Measurements from ENCODE around the gene CFAP45. TPM values are rescaled to one million over a fixed set of nuclear protein-coding genes. Genes with fewer than 3 reads are reported as not detected.

The CFAP45 gene
- 0.74 and 1.0 TPM in 2 replicates for total RNA-seq
- long read RNA-seq, partial matches to known transcripts = 0 of 2 reads
- long read RNA-seq, other reads (novel, unspliced or antisense) = 1 of 2 reads

DNA sequence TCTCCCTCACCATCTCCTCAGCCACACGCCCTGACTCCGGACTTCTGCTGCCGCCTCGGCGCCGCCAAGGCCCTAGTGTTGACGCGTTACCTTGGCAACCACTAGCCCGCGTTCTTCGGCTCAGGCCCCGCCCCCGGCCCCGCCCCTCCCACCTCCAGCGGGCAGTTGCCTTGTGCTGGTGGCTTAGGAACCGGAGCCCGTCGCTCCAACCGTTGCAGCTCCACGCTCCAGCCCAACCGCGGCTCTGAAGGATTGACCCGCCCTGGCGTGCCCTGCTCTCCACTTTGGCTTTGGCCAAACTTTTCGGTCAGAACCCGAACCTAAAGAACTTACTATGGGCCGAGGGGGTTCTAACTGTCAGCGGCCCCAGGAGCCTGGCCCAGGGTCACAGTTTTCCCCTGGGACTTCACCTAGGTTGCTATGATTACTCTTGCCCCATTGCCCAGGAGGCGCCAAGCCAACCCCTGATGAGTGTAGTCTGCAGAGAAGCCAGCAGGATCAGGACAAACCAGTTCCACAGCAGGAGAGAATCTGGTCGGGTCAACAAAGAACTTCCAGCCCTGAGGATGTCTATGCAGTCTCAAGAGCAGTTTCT is at the start of gene CFAP45:
Gene CFAP45, minus strand, starts transcription at position 80 of the 595 bp plus-strand sequence. Its CDS starts 67 bp downstream, at position 13.
- H3K9me3 Mint-ChIP-seq (ENCODE audit: low read depth) = peaks cover 7% of the 10 kb centered on the region
- peak within 1 kb of the TSS; percentile 82 for H3K27ac Mint-ChIP-seq
- TF ChIP-seq CTCF (IDR thresholded peaks at IDR 0.05; ENCODE audit: unreplicated experiment) = no peak
- H3K4me3 Mint-ChIP-seq (ENCODE audit: low read depth) = peak within 1 kb of the TSS; percentile 45
- no peaks in the 10 kb centered on the region for H3K36me3 Mint-ChIP-seq (ENCODE audit: insufficient read depth)
- peak; percentile 68 for DNase-seq (ENCODE audit: low spot score, unreplicated experiment)
- peaks cover 21% of the 10 kb centered on the region for H3K4me1 Mint-ChIP-seq (ENCODE audit: low read depth)
- peaks cover 14% of the 10 kb centered on the region for H3K27me3 Mint-ChIP-seq

GRCh38 chr1:159949123-159949522 is 49.2 kb upstream of the CFAP45 start:
- H3K27me3 Mint-ChIP-seq = peaks cover 41% of the 10 kb centered on the region
- peak overlapping the region; percentile 67 for H3K27ac Mint-ChIP-seq
- no peak for DNase-seq (ENCODE audit: low spot score, unreplicated experiment)
- peaks cover 19% of the 10 kb centered on the region for H3K4me1 Mint-ChIP-seq (ENCODE audit: low read depth)
- TF ChIP-seq CTCF (IDR thresholded peaks at IDR 0.05; ENCODE audit: unreplicated experiment) = no peak
- H3K4me3 Mint-ChIP-seq (ENCODE audit: low read depth) = no peak overlapping the region
- no peaks in the 10 kb centered on the region for H3K36me3 Mint-ChIP-seq (ENCODE audit: insufficient read depth)
- H3K9me3 Mint-ChIP-seq (ENCODE audit: low read depth) = no peaks in the 10 kb centered on the region

- Mint-ChIP-seq H3K4me3 (ENCODE audit: low read depth) (no peak overlapping the region), H3K27me3 (peaks cover 35% of the 10 kb centered on the region), H3K27ac (no peak overlapping the region), H3K36me3 (ENCODE audit: insufficient read depth) (no peaks in the 10 kb centered on the region), H3K9me3 (ENCODE audit: low read depth) (no peaks in the 10 kb centered on the region), H3K4me1 (ENCODE audit: low read depth) (peaks cover 25% of the 10 kb centered on the region)
- no peak for DNase-seq (ENCODE audit: low spot score, unreplicated experiment)
- no peak for TF ChIP-seq CTCF (IDR thresholded peaks at IDR 0.05; ENCODE audit: unreplicated experiment)
These were observed 48.0 kb upstream of the CFAP45 start for GRCh38 chr1:159947942-159948341.

- Mint-ChIP-seq H3K9me3 (ENCODE audit: low read depth) (no peaks in the 10 kb centered on the region), H3K27me3 (peaks cover 24% of the 10 kb centered on the region), H3K4me1 (ENCODE audit: low read depth) (peaks cover 35% of the 10 kb centered on the region), H3K36me3 (ENCODE audit: insufficient read depth) (peaks cover 2% of the 10 kb centered on the region), H3K27ac (no peak overlapping the region), H3K4me3 (ENCODE audit: low read depth) (peak overlapping the region; percentile 90)
- no peak for DNase-seq (ENCODE audit: low spot score, unreplicated experiment)
- no peak for TF ChIP-seq CTCF (IDR thresholded peaks at IDR 0.05; ENCODE audit: unreplicated experiment)
These were observed 46.5 kb upstream of the CFAP45 start for GRCh38 chr1:159946242-159947187.

DNA sequence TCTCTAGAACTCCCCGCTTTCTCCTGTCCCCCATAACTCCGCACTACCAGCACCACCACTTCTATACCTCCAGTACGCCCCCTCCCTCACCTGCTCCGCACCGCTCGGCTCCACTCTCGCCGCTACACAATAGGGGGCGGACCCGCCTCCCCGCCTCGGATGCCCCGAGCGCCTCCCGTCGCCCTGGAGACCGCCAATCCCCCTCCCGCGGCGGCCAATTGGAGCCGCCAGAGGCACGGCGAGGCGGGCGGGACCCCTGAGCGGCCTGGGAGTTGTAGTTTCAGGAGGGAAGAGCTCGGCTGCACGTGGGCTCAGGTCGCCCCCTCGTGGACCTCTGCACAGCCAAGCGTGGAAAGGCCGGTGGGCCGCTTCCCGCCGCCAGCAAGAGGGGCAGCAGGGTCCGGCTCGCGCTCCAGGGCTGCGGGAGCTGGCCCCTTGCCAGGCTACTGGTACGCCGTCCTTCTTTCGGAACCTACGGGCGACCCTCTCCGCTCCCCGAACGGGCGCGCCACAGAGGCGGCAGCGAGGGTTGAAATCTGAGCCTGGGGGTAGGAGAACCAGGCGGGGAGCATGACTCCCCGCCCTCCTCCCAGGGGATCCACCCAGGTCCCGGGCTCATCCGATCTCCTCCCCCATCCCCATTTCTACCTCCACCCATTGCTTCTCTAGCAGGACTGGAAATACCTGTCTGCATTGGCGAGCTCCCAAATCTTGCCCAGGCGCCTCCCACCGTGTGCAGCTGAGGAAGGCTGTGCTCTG is 45.7 kb upstream of the CFAP45 start, which contains the start of gene IGSF9:
Gene IGSF9, minus strand, starts transcription at position 131 of the 759 bp plus-strand sequence. CDS start 2,159 bp downstream, outside the sequence.
- TF ChIP-seq CTCF (IDR thresholded peaks at IDR 0.05; ENCODE audit: unreplicated experiment) = peak; percentile 72
- peaks cover 40% of the 10 kb centered on the region for H3K4me1 Mint-ChIP-seq (ENCODE audit: low read depth)
- peaks cover 2% of the 10 kb centered on the region for H3K36me3 Mint-ChIP-seq (ENCODE audit: insufficient read depth)
- H3K9me3 Mint-ChIP-seq (ENCODE audit: low read depth) = no peaks in the 10 kb centered on the region
- peak; percentile 92 for DNase-seq (ENCODE audit: low spot score, unreplicated experiment)
- H3K27ac Mint-ChIP-seq = peak within 1 kb of the TSS; percentile 88
- peaks cover 18% of the 10 kb centered on the region for H3K27me3 Mint-ChIP-seq
- peak within 1 kb of the TSS; percentile 90 for H3K4me3 Mint-ChIP-seq (ENCODE audit: low read depth)
